ENCODE data around the gene ACIN1.

Gene ACIN1

GRCh38 chr14:23057757-23058653 is 36.9 kb downstream of the ACIN1 start:
- peaks cover 4% of the 10 kb centered on the region for H3K27me3 ChIP-seq (ENCODE audit: control insufficient read depth, insufficient read depth, low read length)
- H3K9ac ChIP-seq (ENCODE audit: low read length) = peak overlapping the region; percentile 50
- peaks cover 16% of the 10 kb centered on the region for H3K36me3 ChIP-seq (ENCODE audit: control insufficient read depth, insufficient read depth, low read length)

GRCh38 chr14:23056956-23057756 is 37.8 kb downstream of the ACIN1 start, which contains the start of gene CDH24:
Gene CDH24, minus strand, starts transcription at chr14:23057520. Its CDS starts 1,787 bp downstream, at chr14:23055733.
- peak within 1 kb of the TSS; percentile 55 for H3K9ac ChIP-seq (ENCODE audit: low read length)
- H3K36me3 ChIP-seq (ENCODE audit: control insufficient read depth, insufficient read depth, low read length) = peaks cover 8% of the 10 kb centered on the region

More at GRCh38 chr14:23057757-23058653, 36.9 kb downstream of the ACIN1 start:
- H3K9me3 ChIP-seq (ENCODE audit: control insufficient read depth, low read length) = no peaks in the 10 kb centered on the region
- H3K4me3 ChIP-seq (ENCODE audit: low read length) = peak overlapping the region; percentile 36
- H3K4me1 ChIP-seq (ENCODE audit: control insufficient read depth, insufficient read depth, low read length) = peaks cover 16% of the 10 kb centered on the region

GRCh38 chr14:23056145-23056955 is 38.6 kb downstream of the ACIN1 start:
- peak overlapping the region; percentile 55 for H3K9ac ChIP-seq (ENCODE audit: low read length)
- peaks cover 4% of the 10 kb centered on the region for H3K27me3 ChIP-seq (ENCODE audit: control insufficient read depth, insufficient read depth, low read length)
- H3K4me1 ChIP-seq (ENCODE audit: control insufficient read depth, insufficient read depth, low read length) = peaks cover 16% of the 10 kb centered on the region
- no peak overlapping the region for H3K4me3 ChIP-seq (ENCODE audit: low read length)
- peaks cover 5% of the 10 kb centered on the region for H3K36me3 ChIP-seq (ENCODE audit: control insufficient read depth, insufficient read depth, low read length)
- no peaks in the 10 kb centered on the region for H3K9me3 ChIP-seq (ENCODE audit: control insufficient read depth, low read length)

More at GRCh38 chr14:23056956-23057756, 37.8 kb downstream of the ACIN1 start, which contains the start of gene CDH24:
- Histone ChIP-seq H3K4me1 (ENCODE audit: control insufficient read depth, insufficient read depth, low read length) (peaks cover 16% of the 10 kb centered on the region), H3K9me3 (ENCODE audit: control insufficient read depth, low read length) (no peaks in the 10 kb centered on the region), H3K27me3 (ENCODE audit: control insufficient read depth, insufficient read depth, low read length) (peaks cover 4% of the 10 kb centered on the region), H3K4me3 (ENCODE audit: low read length) (peak within 1 kb of the TSS; percentile 36)

GRCh38 chr14:23055621-23056144 is 39.3 kb downstream of the ACIN1 start:
- H3K27me3 ChIP-seq (ENCODE audit: control insufficient read depth, insufficient read depth, low read length) = peaks cover 4% of the 10 kb centered on the region
- no peak overlapping the region for H3K4me3 ChIP-seq (ENCODE audit: low read length)
- peaks cover 5% of the 10 kb centered on the region for H3K36me3 ChIP-seq (ENCODE audit: control insufficient read depth, insufficient read depth, low read length)
- no peaks in the 10 kb centered on the region for H3K9me3 ChIP-seq (ENCODE audit: control insufficient read depth, low read length)
- H3K4me1 ChIP-seq (ENCODE audit: control insufficient read depth, insufficient read depth, low read length) = peaks cover 16% of the 10 kb centered on the region
- no peak overlapping the region for H3K9ac ChIP-seq (ENCODE audit: low read length)

GRCh38 chr14:23055147-23055550 is 39.8 kb downstream of the ACIN1 start:
- Histone ChIP-seq H3K4me1 (ENCODE audit: control insufficient read depth, insufficient read depth, low read length) (peaks cover 16% of the 10 kb centered on the region), H3K9me3 (ENCODE audit: control insufficient read depth, low read length) (no peaks in the 10 kb centered on the region), H3K4me3 (ENCODE audit: low read length) (no peak overlapping the region), H3K36me3 (ENCODE audit: control insufficient read depth, insufficient read depth, low read length) (peaks cover 5% of the 10 kb centered on the region), H3K9ac (ENCODE audit: low read length) (no peak overlapping the region), H3K27me3 (ENCODE audit: control insufficient read depth, insufficient read depth, low read length) (peaks cover 4% of the 10 kb centered on the region)

GRCh38 chr14:23054000-23054811 is 40.7 kb downstream of the ACIN1 start:
- Histone ChIP-seq H3K4me3 (ENCODE audit: low read length) (no peak overlapping the region), H3K36me3 (ENCODE audit: control insufficient read depth, insufficient read depth, low read length) (peaks cover 5% of the 10 kb centered on the region), H3K9ac (ENCODE audit: low read length) (no peak overlapping the region), H3K9me3 (ENCODE audit: control insufficient read depth, low read length) (no peaks in the 10 kb centered on the region), H3K4me1 (ENCODE audit: control insufficient read depth, insufficient read depth, low read length) (peaks cover 16% of the 10 kb centered on the region), H3K27me3 (ENCODE audit: control insufficient read depth, insufficient read depth, low read length) (peaks cover 4% of the 10 kb centered on the region)

GRCh38 chr14:23053426-23053825 is 41.5 kb downstream of the ACIN1 start:
- Histone ChIP-seq H3K27me3 (ENCODE audit: control insufficient read depth, insufficient read depth, low read length) (peaks cover 4% of the 10 kb centered on the region), H3K36me3 (ENCODE audit: control insufficient read depth, insufficient read depth, low read length) (no peaks in the 10 kb centered on the region), H3K4me3 (ENCODE audit: low read length) (no peak overlapping the region), H3K9me3 (ENCODE audit: control insufficient read depth, low read length) (no peaks in the 10 kb centered on the region), H3K9ac (ENCODE audit: low read length) (no peak overlapping the region), H3K4me1 (ENCODE audit: control insufficient read depth, insufficient read depth, low read length) (peaks cover 16% of the 10 kb centered on the region)

GRCh38 chr14:23052671-23053070 is 42.3 kb downstream of the ACIN1 start:
- no peak overlapping the region for H3K4me3 ChIP-seq (ENCODE audit: low read length)
- no peaks in the 10 kb centered on the region for H3K36me3 ChIP-seq (ENCODE audit: control insufficient read depth, insufficient read depth, low read length)
- no peak overlapping the region for H3K9ac ChIP-seq (ENCODE audit: low read length)
- H3K4me1 ChIP-seq (ENCODE audit: control insufficient read depth, insufficient read depth, low read length) = peaks cover 10% of the 10 kb centered on the region
- peaks cover 4% of the 10 kb centered on the region for H3K27me3 ChIP-seq (ENCODE audit: control insufficient read depth, insufficient read depth, low read length)
- no peaks in the 10 kb centered on the region for H3K9me3 ChIP-seq (ENCODE audit: control insufficient read depth, low read length)

GRCh38 chr14:23052182-23052623 is 42.7 kb downstream of the ACIN1 start:
- Histone ChIP-seq H3K36me3 (ENCODE audit: control insufficient read depth, insufficient read depth, low read length) (no peaks in the 10 kb centered on the region), H3K9ac (ENCODE audit: low read length) (no peak overlapping the region), H3K4me3 (ENCODE audit: low read length) (no peak overlapping the region)

GRCh38 chr14:23051141-23052057 is 43.5 kb downstream of the ACIN1 start:
- Histone ChIP-seq H3K27me3 (ENCODE audit: control insufficient read depth, insufficient read depth, low read length) (no peaks in the 10 kb centered on the region), H3K4me1 (ENCODE audit: control insufficient read depth, insufficient read depth, low read length) (peaks cover 4% of the 10 kb centered on the region), H3K9ac (ENCODE audit: low read length) (no peak overlapping the region), H3K36me3 (ENCODE audit: control insufficient read depth, insufficient read depth, low read length) (no peaks in the 10 kb centered on the region), H3K4me3 (ENCODE audit: low read length) (no peak overlapping the region), H3K9me3 (ENCODE audit: control insufficient read depth, low read length) (no peaks in the 10 kb centered on the region)

More at GRCh38 chr14:23052182-23052623, 42.7 kb downstream of the ACIN1 start:
- Histone ChIP-seq H3K9me3 (ENCODE audit: control insufficient read depth, low read length) (no peaks in the 10 kb centered on the region), H3K4me1 (ENCODE audit: control insufficient read depth, insufficient read depth, low read length) (peaks cover 10% of the 10 kb centered on the region), H3K27me3 (ENCODE audit: control insufficient read depth, insufficient read depth, low read length) (peaks cover 4% of the 10 kb centered on the region)

Measured in mucosa of stomach (tissue), 1 donor.